GM20000 (cell line): ENCODE measurements around the gene TSPAN5.

ENCODE experiments used
- DNase-seq: peaks from one replicate; pipeline ENCODE4 v3.0.0; 2012; ENCODE audit warnings: low spot score
- TF ChIP-seq, protein P1 (sequence below): IDR thresholded peaks from 2 replicates; pipeline ENCODE4 v1.5.1; 2012; ENCODE audit warnings: mild to moderate bottlenecking, control low read depth; ENCODE audit errors: extremely low read depth, missing control alignments

The TSPAN5 gene

DNA sequence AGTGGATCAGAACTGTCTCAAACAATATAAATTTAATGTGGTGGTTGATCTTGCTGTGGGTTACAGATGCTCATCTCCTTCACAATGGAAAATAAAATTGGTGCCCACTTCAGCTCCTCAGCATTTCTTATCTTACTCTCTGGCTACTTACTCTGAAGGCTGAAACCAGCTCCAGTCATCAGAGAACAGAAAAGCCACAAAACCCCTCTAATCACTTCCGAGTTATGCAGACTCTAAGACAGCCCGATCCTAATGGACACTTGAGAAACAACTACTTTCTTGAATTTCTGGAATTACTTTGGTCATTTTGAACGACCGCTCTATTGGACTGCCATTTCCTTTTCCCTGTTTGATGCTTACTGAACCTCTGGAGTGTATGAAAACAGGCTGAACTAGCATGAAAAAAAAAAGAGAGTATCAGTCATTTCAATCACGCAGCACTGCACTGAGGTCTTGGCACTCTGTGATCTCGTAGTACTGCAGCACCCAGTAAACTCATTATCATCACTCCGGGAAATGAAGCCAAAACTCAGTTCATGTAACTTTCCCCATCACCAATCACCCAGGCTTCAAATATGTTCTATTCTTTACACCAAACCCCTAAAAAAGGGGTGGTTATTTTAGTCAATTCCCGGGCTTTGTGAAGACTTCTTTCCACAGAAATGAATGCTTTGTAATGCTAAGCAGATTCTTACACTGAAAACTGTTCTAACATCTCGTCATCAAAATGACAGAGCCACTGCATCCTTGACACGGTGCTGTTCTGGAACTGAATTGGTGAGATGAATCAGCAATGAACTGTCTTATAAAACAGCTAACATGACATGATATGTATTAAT is 54.5 kb downstream of the TSPAN5 start:
- no peak for DNase-seq
- TF ChIP-seq, protein P1, sequence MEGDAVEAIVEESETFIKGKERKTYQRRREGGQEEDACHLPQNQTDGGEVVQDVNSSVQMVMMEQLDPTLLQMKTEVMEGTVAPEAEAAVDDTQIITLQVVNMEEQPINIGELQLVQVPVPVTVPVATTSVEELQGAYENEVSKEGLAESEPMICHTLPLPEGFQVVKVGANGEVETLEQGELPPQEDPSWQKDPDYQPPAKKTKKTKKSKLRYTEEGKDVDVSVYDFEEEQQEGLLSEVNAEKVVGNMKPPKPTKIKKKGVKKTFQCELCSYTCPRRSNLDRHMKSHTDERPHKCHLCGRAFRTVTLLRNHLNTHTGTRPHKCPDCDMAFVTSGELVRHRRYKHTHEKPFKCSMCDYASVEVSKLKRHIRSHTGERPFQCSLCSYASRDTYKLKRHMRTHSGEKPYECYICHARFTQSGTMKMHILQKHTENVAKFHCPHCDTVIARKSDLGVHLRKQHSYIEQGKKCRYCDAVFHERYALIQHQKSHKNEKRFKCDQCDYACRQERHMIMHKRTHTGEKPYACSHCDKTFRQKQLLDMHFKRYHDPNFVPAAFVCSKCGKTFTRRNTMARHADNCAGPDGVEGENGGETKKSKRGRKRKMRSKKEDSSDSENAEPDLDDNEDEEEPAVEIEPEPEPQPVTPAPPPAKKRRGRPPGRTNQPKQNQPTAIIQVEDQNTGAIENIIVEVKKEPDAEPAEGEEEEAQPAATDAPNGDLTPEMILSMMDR = no peak

DNA sequence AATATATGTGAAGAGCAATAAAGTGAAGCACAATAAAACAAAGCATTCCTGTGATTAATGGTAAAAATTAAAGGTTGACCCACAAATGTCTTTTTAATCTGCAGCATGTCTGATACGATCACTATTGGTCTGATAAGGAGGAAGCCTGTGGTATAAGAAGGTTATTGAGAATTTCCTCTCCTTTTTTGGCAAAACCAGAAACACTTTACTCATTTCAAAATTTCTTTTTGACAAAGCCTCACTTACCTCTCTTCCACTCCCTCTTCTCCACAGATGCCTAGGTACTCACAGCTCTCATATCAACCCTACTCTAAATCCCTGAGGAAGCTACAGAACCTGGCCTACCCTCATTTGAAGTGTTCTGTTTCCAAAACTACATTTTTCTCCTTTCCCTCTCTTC is 56.1 kb downstream of the TSPAN5 start:
- TF ChIP-seq, protein P1 = no peak
- DNase-seq = no peak

DNA sequence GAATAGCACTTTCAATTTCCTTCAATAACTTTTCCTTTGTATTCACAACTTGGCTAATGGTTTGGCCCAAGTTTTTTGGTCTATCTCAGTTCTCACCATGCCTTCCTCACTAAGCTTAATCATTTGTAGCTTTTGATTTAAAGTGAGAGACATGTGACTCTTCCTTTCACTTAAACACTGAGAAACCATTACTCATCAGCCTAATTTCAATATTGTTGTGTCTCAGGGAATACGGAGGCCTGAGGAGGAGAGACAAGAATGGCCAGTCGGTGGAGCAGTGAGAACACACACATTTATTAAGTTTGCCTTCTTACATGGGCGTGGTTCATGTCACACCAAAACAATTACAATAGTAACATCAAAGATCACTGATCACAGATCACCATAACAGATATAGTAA is 56.7 kb downstream of the TSPAN5 start:
- DNase-seq = no peak
- TF ChIP-seq, protein P1 = no peak

DNA sequence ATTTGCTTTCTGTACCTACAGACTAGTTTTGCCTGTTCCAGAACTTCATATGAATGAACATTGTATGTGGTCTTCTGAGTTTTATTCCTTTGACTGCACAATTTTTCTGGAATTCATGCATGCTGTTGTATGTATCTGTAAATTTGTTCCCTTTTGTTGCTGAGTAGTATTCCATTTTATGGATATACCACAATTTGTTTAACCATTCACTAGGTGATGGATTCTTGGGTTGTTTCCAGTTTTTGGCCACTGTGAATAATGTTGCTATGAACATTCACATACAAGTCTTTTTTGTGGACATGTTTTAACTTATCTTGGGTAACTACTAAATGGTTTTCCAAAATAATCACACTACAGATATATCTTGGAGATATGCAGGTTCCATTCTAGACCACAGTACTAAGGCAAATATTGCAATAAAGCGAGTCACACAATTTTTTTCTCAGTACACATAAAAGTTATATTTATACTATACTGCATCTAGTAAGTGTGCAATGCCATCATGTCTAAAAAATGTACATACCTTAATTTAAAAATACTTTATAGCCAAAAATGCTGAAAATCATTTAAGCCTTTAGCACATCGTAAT is 58.7 kb downstream of the TSPAN5 start:
- DNase-seq = no peak

DNA sequence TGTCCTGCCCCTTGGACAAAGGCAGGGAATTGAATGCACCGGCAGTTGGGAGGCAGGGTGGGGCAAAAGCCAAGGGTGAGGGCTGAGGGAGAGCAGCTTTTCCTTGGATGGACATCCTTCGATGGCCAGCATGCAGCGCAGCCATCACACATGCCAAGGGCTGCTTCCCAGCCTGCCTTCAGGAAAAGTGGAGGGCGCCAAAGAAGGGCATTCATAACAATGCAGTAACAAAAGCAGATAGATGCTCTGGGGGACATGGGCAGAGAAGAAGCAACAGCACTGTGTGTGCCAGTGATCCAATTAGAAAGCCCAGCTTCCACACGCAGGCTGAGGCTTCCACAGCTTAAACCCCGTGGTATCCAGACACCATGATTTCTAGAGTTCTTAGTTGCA is 71.5 kb downstream of the TSPAN5 start:
- no peak for DNase-seq

More for the DNA sequence above, 58.7 kb downstream of the TSPAN5 start:
- TF ChIP-seq, protein P1 = no peak

DNA sequence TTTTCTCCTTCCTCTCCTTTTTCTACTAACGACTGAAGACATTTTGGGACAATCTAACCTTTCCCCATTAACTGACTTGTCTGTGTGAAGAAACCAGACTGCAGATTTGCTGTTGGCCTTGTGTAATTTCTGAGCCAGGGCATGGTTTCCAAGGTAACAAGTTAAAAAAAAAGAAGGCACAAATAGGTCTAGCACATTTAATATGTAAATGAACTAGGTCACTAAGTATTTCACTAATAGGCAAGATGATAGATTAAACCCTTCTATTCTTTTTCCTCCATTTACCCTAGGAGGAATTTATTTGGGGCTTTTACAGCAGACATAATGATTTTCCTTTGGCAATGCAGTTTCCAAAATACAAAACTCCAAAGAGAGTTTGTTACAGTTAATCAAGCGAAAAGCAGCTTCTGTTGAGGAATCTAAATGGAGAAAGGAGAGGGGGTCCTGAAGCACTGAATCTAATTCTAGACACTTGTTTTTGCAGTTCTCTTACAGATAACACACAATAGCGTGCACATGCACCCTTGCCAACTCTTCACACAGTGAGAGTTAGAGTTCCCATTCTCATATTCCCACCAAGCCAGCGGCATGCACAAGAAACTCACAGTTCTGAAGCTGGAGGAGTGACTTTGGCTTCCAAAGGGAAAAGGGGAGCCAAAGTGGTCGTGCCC is 72.0 kb downstream of the TSPAN5 start:
- TF ChIP-seq, protein P1 = no peak

More for the DNA sequence above, 71.5 kb downstream of the TSPAN5 start:
- TF ChIP-seq, protein P1 = no peak

DNA sequence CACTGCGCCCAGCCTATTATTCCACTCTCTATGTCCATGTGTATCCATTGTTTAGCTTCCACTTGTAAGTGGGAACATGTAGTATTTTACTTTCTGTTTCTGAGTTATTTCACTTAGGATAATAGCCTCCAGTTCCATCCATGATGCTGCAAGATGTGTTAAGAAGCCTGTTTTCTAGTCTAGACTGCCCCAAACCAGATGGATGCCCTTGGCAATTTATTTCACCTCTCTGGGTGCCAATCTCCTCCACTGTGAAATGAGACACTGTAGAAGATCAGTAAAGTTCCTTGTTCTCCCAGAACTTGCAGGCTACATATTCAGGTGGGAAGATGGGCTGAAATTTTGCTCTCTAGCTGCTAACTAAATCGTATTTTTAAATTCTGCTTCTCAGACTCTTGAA is 72.8 kb downstream of the TSPAN5 start:
- TF ChIP-seq, protein P1 = no peak
- DNase-seq = no peak

More for the DNA sequence above, 72.0 kb downstream of the TSPAN5 start:
- DNase-seq = no peak
